ENCODE data around the gene LRGUK.

DNA sequence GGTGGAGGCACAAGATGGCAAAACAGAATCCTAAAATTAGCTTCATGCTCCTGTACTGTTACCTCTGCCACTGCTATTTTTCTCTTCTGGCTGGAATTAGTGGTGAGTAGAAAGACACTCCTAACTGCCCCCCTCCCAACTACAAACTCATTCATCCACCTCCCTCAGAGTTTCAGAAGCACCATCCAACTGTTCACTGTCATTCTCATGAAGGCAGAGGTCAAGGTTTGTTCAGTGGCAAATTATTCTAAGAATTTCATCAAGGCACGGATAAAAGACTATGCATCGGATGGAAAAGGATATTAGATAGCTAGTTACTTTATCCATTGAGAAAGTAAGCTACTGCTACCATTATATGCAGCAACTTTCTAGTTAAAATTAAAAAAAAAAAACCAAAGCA is 59.7 kb downstream of the LRGUK start:
- TF ChIP-seq, protein P1, sequence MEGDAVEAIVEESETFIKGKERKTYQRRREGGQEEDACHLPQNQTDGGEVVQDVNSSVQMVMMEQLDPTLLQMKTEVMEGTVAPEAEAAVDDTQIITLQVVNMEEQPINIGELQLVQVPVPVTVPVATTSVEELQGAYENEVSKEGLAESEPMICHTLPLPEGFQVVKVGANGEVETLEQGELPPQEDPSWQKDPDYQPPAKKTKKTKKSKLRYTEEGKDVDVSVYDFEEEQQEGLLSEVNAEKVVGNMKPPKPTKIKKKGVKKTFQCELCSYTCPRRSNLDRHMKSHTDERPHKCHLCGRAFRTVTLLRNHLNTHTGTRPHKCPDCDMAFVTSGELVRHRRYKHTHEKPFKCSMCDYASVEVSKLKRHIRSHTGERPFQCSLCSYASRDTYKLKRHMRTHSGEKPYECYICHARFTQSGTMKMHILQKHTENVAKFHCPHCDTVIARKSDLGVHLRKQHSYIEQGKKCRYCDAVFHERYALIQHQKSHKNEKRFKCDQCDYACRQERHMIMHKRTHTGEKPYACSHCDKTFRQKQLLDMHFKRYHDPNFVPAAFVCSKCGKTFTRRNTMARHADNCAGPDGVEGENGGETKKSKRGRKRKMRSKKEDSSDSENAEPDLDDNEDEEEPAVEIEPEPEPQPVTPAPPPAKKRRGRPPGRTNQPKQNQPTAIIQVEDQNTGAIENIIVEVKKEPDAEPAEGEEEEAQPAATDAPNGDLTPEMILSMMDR (IDR thresholded peaks at IDR 0.05), result no peak
- TF ChIP-seq POLR2A (IDR thresholded peaks at IDR 0.05), result no peak
